Immature natural killer cell (primary cell): ENCODE measurements around the gene TNC. TPM values are rescaled to one million over a fixed set of nuclear protein-coding genes. Genes with fewer than 3 reads are reported as not detected.

Experiments
- DNase-seq, 3 donors: peaks; one replicate each; pipeline ENCODE4 v3.0.0; 2022; ENCODE audit warnings: mixed read lengths in 1 of 3
- H3K27ac Mint-ChIP-seq, 6 donors: one replicate each; pipeline ENCODE4 v1.8.0; 2020; ENCODE audit warnings: mixed read lengths in 6 of 6, mild to moderate bottlenecking in 5 of 6, inconsistent platforms in 4 of 6, moderate library complexity in 3 of 6
- H3K27me3 Mint-ChIP-seq, 3 donors: one replicate each; pipeline ENCODE4 v1.8.0; 2020 to 2021; ENCODE audit warnings: low read depth in 3 of 3, mild to moderate bottlenecking in 3 of 3, mixed read lengths in 3 of 3, moderate library complexity in 3 of 3, inconsistent platforms in 1 of 3
- H3K36me3 Mint-ChIP-seq, 3 donors: one replicate each; pipeline ENCODE4 v1.8.0; 2020; ENCODE audit warnings: mixed read lengths in 3 of 3, inconsistent platforms in 2 of 3, mild to moderate bottlenecking in 2 of 3
- H3K4me1 Mint-ChIP-seq, 2 donors: one replicate each; pipeline ENCODE4 v1.8.0; 2020; ENCODE audit warnings: inconsistent platforms in 2 of 2, mild to moderate bottlenecking in 2 of 2, mixed read lengths in 2 of 2, moderate library complexity in 1 of 2
- H3K4me3 Mint-ChIP-seq, 5 donors: one replicate each; pipeline ENCODE4 v1.8.0; 2020; ENCODE audit warnings: mild to moderate bottlenecking in 5 of 5, mixed read lengths in 5 of 5, inconsistent platforms in 3 of 5, moderate library complexity in 3 of 5
- H3K9me3 Mint-ChIP-seq, 6 donors: one replicate each; pipeline ENCODE4 v1.8.0; 2020; ENCODE audit warnings: mild to moderate bottlenecking in 6 of 6, mixed read lengths in 6 of 6, inconsistent platforms in 4 of 6, moderate library complexity in 3 of 6
- polyA plus RNA-seq, 3 donors: library from polyadenylated mRNA; unstranded; fragments of 300-500 nt; fragmentation: Illumina TruSeq; gene quantifications; one replicate each; pipeline ENCODE4 v1.2.3, GENCODE V29; 2021

The TNC gene
- polyA plus RNA-seq, 3 donors from 2014 or later: not detected

DNA sequence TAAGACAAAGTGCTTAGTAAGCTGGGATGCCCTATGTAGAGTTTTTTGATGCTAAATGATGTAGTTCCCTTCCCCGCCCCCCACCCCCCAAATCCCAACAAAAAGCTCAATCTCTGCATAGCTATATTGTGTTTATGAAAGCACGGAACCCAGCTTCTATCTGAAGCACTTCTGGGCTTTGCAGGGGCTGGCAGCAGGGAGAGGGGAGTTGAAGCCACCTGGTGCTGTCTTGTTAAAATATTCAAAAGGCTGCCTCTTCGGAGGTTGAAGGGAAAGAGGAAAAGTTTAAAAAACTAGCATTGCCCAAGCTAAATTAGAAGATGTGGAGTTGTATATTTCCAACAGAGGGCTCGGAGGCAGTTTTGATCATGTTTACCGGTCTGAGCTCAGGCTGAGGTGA, 5.0 kb upstream of the TNC start:
- peaks cover 4 to 11% (median 5%) of the 10 kb centered on the region in 3 donors for H3K27me3 Mint-ChIP-seq

DNA sequence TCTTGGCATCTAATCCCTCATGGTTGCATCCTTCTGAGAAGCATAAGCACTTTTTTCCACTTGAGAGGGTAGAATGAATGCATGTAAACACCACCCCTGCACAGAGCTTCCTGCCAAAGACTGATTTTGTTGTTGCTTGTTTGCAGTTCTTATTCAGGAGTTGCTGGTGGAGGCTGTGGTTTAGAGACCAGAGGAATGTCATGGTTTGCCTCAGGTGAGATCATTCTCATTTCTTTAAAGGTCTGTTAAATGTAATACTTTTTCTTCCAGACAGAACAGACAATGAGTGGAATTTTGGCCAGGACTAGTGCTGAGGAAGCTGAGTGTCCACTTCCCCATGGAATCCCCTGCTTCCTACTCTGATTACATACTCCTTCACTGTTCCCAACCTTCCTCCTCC, 3.2 kb upstream of the TNC start:
- Mint-ChIP-seq H3K9me3 (peaks cover 0 to 4% (median 1%) of the 10 kb centered on the region in 6 donors), H3K4me1 (no peaks in the 10 kb centered on the region), H3K27ac (no peak overlapping the region), H3K4me3 (no peak overlapping the region), H3K27me3 (peaks cover 4 to 8% (median 7%) of the 10 kb centered on the region in 3 donors), H3K36me3 (no peaks in the 10 kb centered on the region)
- no peak for DNase-seq

More for the DNA sequence above, 5.0 kb upstream of the TNC start:
- H3K4me3 Mint-ChIP-seq: no peak overlapping the region
- H3K4me1 Mint-ChIP-seq: no peaks in the 10 kb centered on the region
- H3K27ac Mint-ChIP-seq: no peak overlapping the region
- no peaks in the 10 kb centered on the region for H3K36me3 Mint-ChIP-seq
- no peak for DNase-seq
- H3K9me3 Mint-ChIP-seq: peaks cover 0 to 4% (median under 1%) of the 10 kb centered on the region in 6 donors

DNA sequence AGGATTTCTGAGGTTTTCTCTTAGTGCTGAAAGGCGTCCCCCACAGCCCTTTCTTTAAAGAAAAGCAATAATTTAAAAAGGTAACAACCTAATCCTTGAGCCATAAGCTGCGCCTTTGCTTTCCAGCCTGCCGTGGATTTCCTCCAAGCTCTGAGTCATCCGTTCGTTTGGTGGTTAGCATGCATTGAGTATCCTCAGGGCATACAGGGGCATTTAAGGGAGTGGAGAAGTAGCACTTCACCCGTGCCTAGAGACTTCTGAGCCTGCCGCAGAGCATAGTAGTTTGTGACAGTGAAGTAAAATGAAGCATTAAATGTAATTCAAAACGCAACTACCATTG, 892 bp upstream of the TNC start:
- DNase-seq: no peak
- Mint-ChIP-seq H3K27ac (no peak overlapping the region), H3K4me3 (no peak overlapping the region), H3K9me3 (peaks cover 0 to 5% (median 0%) of the 10 kb centered on the region in 6 donors), H3K4me1 (no peaks in the 10 kb centered on the region), H3K36me3 (no peaks in the 10 kb centered on the region), H3K27me3 (peaks cover 3 to 16% (median 4%) of the 10 kb centered on the region in 3 donors)

DNA sequence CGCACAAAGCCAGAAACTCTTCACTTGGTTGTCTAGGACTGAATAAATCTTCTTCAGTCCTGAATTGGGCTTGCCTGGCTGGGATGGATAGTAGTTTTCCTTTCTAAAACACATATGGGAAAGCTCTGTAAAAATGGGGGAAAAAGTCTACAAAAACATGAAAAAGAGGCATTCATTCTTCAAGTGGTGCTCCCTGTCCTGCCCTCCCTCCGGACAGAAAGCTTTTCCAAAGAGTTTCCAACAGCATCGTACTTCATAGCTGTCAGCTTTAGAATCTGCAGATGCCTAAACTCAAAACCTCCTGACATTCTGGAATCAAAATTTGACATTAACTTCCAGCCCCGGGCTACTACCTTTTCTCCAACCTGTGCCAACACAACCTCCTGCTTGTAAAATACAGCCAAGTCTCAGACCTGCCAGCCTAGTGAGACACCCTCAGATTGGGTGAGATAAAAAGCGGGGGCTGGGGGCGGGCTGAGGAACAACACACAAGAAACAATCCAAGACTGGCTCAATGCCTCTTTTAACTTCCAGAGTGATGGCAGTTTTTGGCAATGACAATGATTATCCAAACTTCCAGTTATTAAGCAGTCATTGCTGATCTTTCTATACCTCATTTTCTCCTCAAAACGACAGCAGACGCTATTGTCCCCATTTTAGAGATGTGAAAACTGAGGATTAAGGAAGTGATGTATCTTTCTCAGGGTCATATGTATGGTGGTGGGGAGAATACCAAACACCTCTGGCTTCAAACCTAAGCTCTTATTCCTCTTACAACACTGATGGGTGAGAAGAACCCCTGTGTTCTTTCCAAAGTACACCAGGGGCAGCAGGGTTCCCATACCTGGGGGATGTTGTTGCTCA, 1.3 kb downstream of the TNC start:
- no peak for DNase-seq

DNA sequence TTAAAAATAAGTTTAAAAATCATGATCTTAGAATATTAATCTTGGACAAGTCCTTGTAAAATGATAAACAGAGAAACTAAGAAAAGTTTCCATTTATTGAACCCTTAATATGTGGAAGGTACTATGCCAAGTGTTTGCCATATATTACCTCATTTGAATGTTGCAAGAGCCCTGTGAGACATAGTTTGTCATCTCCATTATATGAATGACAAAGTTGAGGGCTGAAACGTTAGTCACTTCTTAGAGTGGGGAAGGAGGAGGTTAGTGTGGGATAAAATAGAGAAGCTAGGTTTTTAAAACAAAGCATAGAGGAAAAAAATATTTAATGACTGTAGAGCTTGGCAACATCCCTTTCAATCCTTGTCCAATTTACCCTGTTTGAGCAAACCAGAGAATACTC, 2.0 kb downstream of the TNC start:
- Mint-ChIP-seq H3K4me1 (no peaks in the 10 kb centered on the region), H3K9me3 (peaks cover 0 to 5% (median 0%) of the 10 kb centered on the region in 6 donors), H3K36me3 (no peaks in the 10 kb centered on the region), H3K27ac (no peak overlapping the region), H3K4me3 (no peak overlapping the region), H3K27me3 (peaks cover 4 to 12% (median 6%) of the 10 kb centered on the region in 3 donors)
- no peak for DNase-seq

More for the DNA sequence above, 1.3 kb downstream of the TNC start:
- Mint-ChIP-seq H3K27me3 (peaks cover 3 to 14% (median 4%) of the 10 kb centered on the region in 3 donors), H3K4me1 (no peaks in the 10 kb centered on the region), H3K27ac (no peak overlapping the region), H3K4me3 (no peak overlapping the region), H3K9me3 (peaks cover 0 to 5% (median 0%) of the 10 kb centered on the region in 6 donors), H3K36me3 (no peaks in the 10 kb centered on the region)

DNA sequence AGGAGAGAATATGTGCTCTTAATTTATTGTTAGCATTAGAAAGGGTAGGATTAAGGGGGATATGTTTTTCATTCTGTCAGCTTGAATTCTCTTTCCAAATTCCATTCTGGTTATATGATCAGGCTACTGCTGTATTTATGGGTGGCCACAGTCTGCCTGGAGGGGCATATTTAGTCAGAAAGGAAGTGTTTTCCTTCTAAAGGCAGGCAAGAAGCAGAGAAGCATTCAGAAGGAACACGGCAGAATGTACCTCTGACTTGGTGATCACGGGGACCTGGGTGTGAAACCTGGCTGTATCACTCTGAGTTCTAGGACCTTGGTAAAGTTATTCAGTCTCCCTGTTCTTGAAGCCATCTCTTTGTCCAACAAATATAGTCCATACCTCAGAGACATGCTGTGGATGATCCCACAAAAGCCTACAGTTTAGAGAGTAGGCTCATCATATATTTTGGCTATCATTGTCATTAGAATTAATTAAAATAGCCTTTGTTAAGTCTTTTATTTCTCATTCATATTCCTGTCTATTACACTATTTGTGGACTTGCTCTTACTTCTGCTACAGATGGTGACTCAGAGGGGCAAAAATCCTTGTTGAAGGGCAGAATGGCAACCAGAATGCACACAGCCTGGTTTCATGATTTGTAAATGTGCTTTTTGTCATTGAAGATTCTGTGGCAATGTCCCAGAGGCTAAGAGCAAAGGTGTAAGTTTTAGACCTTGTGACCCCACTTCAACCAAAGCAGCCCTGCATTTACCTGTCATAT, 2.7 kb downstream of the TNC start:
- no peak for DNase-seq
- Mint-ChIP-seq H3K27me3 (peaks cover 4 to 12% (median 6%) of the 10 kb centered on the region in 3 donors), H3K36me3 (no peaks in the 10 kb centered on the region), H3K4me1 (no peaks in the 10 kb centered on the region), H3K27ac (no peak overlapping the region), H3K9me3 (peaks cover 0 to 5% (median 0%) of the 10 kb centered on the region in 6 donors), H3K4me3 (no peak overlapping the region)

DNA sequence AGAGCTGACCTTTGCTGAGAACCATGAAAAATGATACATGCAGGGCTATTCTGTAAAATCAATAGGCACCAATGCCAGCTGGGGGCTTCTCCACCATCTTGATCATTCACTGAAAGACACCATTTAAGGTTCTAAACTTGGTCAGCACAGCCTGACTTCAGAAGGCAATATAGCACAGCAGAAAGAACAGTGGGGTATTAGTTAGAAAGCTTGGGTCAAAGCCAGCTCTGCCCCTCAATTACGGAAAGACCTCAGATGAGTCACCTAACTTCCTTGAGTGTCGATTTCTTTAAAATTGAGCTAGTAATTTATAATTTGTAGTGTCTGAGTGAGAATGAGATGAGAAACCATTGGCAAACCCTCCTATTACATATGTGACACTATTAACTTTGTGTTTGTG, 3.4 kb downstream of the TNC start:
- Mint-ChIP-seq H3K4me1 (no peaks in the 10 kb centered on the region), H3K27me3 (peaks cover 4 to 12% (median 7%) of the 10 kb centered on the region in 3 donors), H3K4me3 (no peak overlapping the region), H3K9me3 (peaks cover 0 to 5% (median 0%) of the 10 kb centered on the region in 6 donors), H3K27ac (no peak overlapping the region), H3K36me3 (no peaks in the 10 kb centered on the region)
- no peak for DNase-seq

DNA sequence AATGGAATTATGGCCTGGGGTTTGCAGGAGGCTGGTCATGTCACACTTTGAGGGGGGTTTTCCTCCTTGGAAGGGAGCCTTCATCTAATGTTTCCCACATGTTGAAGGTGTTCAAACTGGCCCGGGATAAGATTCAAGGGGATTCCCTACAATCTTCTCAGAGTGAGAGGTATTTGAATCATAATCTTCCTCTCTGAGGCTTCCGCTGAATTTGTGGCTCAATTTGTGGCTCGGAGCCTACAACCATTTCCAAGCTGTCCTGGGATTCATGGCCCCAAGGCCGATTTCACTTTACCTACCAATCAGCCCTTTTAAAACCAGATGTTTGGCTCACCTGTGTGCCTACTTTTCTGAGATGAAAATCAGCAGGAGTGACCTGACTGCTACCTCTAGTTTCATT, 3.9 kb downstream of the TNC start:
- Mint-ChIP-seq H3K27me3 (peaks cover 4 to 12% (median 6%) of the 10 kb centered on the region in 3 donors), H3K27ac (no peak overlapping the region), H3K36me3 (no peaks in the 10 kb centered on the region), H3K9me3 (peaks cover 0 to 5% (median 0%) of the 10 kb centered on the region in 6 donors), H3K4me1 (no peaks in the 10 kb centered on the region), H3K4me3 (no peak overlapping the region)
- no peak for DNase-seq

DNA sequence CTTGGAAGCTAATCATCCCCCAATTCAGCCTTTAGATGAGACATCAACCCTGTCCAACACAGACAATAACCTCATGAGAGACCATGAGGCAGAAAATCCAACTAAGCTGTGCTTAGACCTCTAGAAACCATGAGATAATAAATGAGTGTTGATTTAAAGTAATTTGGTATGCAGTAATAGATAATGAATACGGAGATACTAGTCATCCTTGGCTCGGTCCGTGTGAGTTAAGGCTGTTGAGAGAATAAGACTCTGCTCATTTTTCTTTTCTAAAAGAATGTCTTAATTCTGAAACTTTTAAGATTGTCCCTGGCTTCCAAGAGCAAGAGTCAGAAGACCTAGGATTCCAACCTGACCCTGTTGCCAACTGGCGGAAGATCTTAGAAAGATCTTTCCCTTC, 6.1 kb downstream of the TNC start:
- Mint-ChIP-seq H3K27me3 (peaks cover 0 to 12% (median 6%) of the 10 kb centered on the region in 3 donors), H3K4me1 (no peaks in the 10 kb centered on the region), H3K4me3 (no peak overlapping the region), H3K9me3 (peaks cover 0 to 7% (median 0%) of the 10 kb centered on the region in 6 donors), H3K36me3 (no peaks in the 10 kb centered on the region), H3K27ac (no peak overlapping the region)
- no peak for DNase-seq

DNA sequence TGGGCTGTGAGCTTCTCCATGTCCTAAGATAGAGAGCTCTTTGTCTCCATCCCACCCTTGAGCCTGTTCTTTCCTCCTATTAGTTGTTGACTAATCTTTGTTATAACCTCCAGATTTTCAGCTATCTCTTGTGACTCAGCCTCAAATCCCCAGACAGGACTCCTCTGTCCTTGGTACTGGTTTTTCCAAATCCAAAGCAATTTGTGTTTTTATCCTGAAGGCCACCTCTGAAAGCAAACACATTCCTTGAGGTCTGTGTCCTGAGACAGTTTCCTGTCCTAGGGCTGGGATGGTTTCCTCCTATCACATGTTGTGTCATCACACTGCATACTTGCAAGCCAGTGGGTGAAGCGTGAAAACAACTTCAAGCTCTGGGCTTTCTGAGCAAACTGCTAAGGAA, 8.5 kb downstream of the TNC start:
- H3K4me1 Mint-ChIP-seq: no peaks in the 10 kb centered on the region
- H3K27me3 Mint-ChIP-seq: peaks cover 0 to 9% (median 4%) of the 10 kb centered on the region in 3 donors

DNA sequence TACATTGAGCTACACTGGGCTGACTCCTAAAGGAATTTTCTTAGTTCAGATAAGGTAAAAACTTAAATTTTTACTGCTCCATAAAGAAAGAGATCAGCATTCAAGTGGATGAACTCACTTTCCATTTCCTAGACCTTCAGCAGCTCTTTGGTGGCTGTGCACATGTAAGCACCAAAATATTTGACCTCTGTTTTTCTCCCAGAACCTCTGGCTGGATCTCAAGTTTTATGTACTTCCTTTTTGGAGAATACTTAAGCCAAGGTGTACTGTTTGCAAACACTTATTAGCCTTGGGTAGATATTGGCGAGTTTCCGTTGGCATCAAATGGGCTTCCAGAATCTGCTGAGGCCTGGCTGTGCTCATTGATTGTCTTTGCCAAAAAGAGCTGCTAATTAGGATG, 10.3 kb downstream of the TNC start:
- no peaks in the 10 kb centered on the region for H3K36me3 Mint-ChIP-seq
- no peak for DNase-seq
- peaks cover 0 to 9% (median 4%) of the 10 kb centered on the region in 3 donors for H3K27me3 Mint-ChIP-seq
- no peak overlapping the region for H3K4me3 Mint-ChIP-seq
- H3K4me1 Mint-ChIP-seq: no peaks in the 10 kb centered on the region
- no peak overlapping the region for H3K27ac Mint-ChIP-seq
- peaks cover 0 to 2% (median 0%) of the 10 kb centered on the region in 6 donors for H3K9me3 Mint-ChIP-seq

More for the DNA sequence above, 8.5 kb downstream of the TNC start:
- no peaks in the 10 kb centered on the region for H3K36me3 Mint-ChIP-seq
- no peak overlapping the region for H3K27ac Mint-ChIP-seq
- H3K9me3 Mint-ChIP-seq: peaks cover 0 to 2% (median 0%) of the 10 kb centered on the region in 6 donors
- H3K4me3 Mint-ChIP-seq: no peak overlapping the region
- DNase-seq: no peak

DNA sequence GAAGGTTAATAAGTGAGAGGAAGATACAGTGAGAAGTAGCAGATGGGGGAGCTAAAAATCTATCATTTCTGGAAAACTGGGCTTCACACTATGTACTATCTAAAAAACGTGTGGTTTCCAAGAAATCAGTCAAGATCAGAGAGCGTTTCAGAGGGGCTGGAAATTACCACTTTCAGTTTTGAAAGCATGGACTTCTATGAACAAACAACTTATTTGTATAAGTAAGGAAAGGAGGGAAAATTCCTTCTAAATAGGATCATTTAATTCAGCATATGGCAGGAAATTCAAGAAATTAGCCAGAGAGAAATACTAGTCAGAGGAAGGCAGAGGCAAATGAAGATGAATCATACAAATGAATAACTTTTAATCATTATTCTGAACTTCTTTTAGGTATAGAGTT, 11.3 kb downstream of the TNC start:
- no peak for DNase-seq
- Mint-ChIP-seq H3K4me3 (no peak overlapping the region), H3K36me3 (no peaks in the 10 kb centered on the region), H3K27ac (no peak overlapping the region), H3K9me3 (peaks cover 0 to 2% (median 0%) of the 10 kb centered on the region in 6 donors), H3K4me1 (no peaks in the 10 kb centered on the region), H3K27me3 (peaks cover 0 to 9% (median 4%) of the 10 kb centered on the region in 3 donors)

DNA sequence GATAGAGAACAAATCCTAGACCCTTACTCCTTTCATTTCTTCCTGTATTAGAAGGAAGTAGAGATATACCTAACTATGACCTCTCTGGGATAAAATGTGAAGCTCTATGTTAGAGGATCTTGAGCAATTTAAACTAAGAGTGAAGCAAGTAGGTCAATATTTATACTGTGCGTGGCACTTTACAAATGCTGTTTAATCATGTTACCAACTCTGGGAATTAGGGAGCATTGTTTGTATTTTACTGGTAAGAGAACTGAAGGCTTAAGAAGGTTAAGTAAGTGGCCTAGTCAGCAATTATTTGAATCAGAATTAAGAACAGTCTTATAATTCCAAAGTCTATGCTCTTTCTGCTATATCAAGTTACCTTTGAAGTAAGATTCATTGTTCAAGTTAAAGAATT, 12.0 kb downstream of the TNC start:
- H3K36me3 Mint-ChIP-seq: no peaks in the 10 kb centered on the region
- peaks cover 0 to 2% (median 0%) of the 10 kb centered on the region in 6 donors for H3K9me3 Mint-ChIP-seq
- no peaks in the 10 kb centered on the region for H3K4me1 Mint-ChIP-seq
- no peak overlapping the region for H3K4me3 Mint-ChIP-seq
- DNase-seq: no peak
- peaks cover 0 to 6% (median 4%) of the 10 kb centered on the region in 3 donors for H3K27me3 Mint-ChIP-seq
- H3K27ac Mint-ChIP-seq: no peak overlapping the region

DNA sequence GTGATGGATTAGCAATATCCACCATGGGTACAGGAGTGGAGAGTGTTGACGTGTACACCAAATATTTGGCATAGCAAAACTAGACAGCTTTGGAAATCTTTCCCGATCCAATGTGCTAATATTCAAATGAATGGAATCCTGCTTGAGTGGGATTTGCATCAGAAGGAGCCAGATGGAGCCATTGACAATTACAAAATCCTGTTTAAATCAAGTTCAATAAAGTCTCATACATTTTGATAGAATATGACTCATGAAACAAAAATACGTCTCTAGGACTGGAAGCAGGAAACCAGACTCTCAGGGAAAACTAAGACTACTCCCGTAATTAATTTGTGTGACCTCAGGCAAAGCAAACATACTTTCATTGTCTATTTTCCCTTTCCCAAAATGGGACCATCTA, 13.0 kb downstream of the TNC start:
- H3K9me3 Mint-ChIP-seq: peaks cover 0 to 2% (median 0%) of the 10 kb centered on the region in 6 donors
- no peaks in the 10 kb centered on the region for H3K36me3 Mint-ChIP-seq
- no peak for DNase-seq
- peaks cover 1 to 6% (median 4%) of the 10 kb centered on the region in 3 donors for H3K27me3 Mint-ChIP-seq
- no peak overlapping the region for H3K27ac Mint-ChIP-seq
- no peak overlapping the region for H3K4me3 Mint-ChIP-seq
- H3K4me1 Mint-ChIP-seq: no peaks in the 10 kb centered on the region
